ENCODE measurements around the gene MTMR3. TPM values are rescaled to one million over a fixed set of nuclear protein-coding genes. Genes with fewer than 3 reads are reported as not detected.

Gene MTMR3
- total and polyA plus RNA-seq, 9 donors, result 21.4 to 66.2 (median 47.8) TPM

DNA sequence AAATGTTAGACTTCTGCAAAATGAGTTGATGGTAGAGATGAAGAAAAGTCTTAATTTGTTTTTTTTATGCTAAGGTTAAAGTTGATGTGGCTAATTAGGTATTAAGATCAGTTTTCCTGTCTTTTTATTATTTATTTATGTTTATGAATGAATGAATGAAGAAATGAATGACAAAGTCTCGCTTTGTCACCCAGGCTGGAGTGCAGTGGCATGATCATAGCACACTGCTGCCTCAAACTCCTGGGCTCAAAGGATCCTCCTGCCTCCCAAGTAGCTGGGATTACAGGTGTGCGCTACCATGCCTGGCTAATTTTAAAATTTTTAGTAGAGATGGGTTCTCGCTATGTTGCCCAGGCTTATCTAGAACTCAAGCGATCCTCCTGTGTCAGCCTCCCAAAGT is 29.2 kb downstream of the MTMR3 start:
- Histone ChIP-seq H3K27me3 (no peaks in the 10 kb centered on the region), H3K27ac (no peak overlapping the region), H3K4me3 (no peak overlapping the region), H3K9me3 (no peaks in the 10 kb centered on the region), H3K36me3 (no peaks in the 10 kb centered on the region), H3K4me1 (ENCODE audit: insufficient read depth) (peaks cover 22% of the 10 kb centered on the region)
- no peak for DNase-seq
- TF ChIP-seq EP300 (IDR thresholded peaks at IDR 0.05), result no peak
- TF ChIP-seq, protein P1, sequence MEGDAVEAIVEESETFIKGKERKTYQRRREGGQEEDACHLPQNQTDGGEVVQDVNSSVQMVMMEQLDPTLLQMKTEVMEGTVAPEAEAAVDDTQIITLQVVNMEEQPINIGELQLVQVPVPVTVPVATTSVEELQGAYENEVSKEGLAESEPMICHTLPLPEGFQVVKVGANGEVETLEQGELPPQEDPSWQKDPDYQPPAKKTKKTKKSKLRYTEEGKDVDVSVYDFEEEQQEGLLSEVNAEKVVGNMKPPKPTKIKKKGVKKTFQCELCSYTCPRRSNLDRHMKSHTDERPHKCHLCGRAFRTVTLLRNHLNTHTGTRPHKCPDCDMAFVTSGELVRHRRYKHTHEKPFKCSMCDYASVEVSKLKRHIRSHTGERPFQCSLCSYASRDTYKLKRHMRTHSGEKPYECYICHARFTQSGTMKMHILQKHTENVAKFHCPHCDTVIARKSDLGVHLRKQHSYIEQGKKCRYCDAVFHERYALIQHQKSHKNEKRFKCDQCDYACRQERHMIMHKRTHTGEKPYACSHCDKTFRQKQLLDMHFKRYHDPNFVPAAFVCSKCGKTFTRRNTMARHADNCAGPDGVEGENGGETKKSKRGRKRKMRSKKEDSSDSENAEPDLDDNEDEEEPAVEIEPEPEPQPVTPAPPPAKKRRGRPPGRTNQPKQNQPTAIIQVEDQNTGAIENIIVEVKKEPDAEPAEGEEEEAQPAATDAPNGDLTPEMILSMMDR (IDR thresholded peaks at IDR 0.05), result no peak
- TF ChIP-seq POLR2A (IDR thresholded peaks at IDR 0.05), result no peak
- 92 to 95% (median 93%) methylated on average over 4 of the region's 4 CpGs for WGBS, 3 donors
- intact Hi-C loops (cut with DNase I), result no loop called here

DNA sequence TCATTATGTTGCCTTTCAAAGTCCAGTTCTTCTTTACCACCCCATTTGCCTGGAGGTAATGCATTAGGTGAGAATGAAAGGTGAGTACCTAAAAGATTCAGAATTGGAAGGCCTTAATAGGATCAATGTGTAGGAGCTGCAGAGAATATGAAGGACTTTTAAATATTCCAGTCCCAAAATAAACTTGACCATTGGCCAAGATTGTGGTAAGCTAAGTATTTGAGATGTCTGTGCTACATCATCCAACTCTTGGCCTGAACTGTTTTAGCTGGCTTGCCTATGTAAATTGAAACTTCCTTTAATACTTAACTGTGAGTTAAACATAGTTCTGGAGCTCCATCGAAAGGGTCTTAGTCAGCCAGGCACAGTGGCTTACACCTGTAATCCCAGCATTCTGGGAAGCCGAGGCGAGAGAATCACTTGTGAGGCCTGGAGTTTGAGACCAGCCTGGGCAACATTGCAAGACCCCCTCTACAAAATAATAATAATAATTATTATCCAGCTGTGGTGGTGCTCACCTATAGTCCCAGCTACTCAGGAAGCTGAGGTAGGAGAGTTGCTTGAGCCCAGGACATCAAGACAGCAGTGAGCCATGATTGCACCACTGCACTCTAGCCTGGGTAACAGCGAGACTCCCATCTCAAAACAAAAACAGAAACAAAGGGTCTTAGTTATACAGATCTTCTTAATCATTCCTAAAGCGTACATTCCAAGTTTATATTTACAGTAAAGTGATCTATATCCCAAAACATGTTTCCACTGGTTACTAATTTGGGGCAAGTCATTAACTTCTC is 29.8 kb downstream of the MTMR3 start:
- Histone ChIP-seq H3K4me1 (ENCODE audit: insufficient read depth) (peaks cover 20% of the 10 kb centered on the region), H3K27me3 (no peaks in the 10 kb centered on the region)
- no peak for DNase-seq

DNA sequence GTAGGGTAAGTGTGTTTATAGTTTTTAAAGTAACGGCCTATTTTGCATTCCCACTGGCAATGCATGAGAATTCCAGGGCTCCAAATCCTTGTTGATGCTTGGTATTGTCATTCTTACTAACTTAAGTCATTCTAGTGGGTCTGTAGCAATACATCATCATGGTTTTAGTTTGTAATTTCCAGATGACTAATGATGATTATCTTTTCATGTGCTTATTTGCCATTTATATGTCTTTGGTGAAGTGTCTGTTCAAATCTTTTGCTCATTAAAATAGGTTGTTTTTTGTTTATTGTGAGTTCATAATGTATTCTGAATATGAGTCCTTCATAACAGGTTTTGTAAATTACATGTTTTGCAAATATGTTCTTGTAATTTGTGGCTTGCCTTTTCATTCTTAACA is 31.2 kb downstream of the MTMR3 start:
- no peak overlapping the region for H3K27ac ChIP-seq
- TF ChIP-seq EP300 (IDR thresholded peaks at IDR 0.05) (no peak), POLR2A (IDR thresholded peaks at IDR 0.05) (no peak)
- TF ChIP-seq, protein P1 (IDR thresholded peaks at IDR 0.05), result no peak
- H3K9me3 ChIP-seq, result no peaks in the 10 kb centered on the region
- intact Hi-C loops (cut with DNase I), result no loop called here
- DNase-seq, result no peak
- WGBS, 3 donors, result 1 to 22% (median 3%) methylated on average over 1 of the region's 1 CpG
- H3K36me3 ChIP-seq, result no peaks in the 10 kb centered on the region
- peaks cover 17% of the 10 kb centered on the region for H3K4me1 ChIP-seq (ENCODE audit: insufficient read depth)
- no peaks in the 10 kb centered on the region for H3K27me3 ChIP-seq
- H3K4me3 ChIP-seq, result no peak overlapping the region

More for the DNA sequence above, 29.8 kb downstream of the MTMR3 start:
- WGBS, 3 donors, result 52 to 64% (median 58%) methylated on average over 5 of the region's 5 CpGs
- intact Hi-C loops (cut with DNase I), result no loop called here
- TF ChIP-seq POLR2A (IDR thresholded peaks at IDR 0.05) (no peak), EP300 (IDR thresholded peaks at IDR 0.05) (no peak)
- TF ChIP-seq, protein P1 (IDR thresholded peaks at IDR 0.05), result no peak
- Histone ChIP-seq H3K4me3 (no peak overlapping the region), H3K27ac (no peak overlapping the region), H3K9me3 (no peaks in the 10 kb centered on the region), H3K36me3 (no peaks in the 10 kb centered on the region)

DNA sequence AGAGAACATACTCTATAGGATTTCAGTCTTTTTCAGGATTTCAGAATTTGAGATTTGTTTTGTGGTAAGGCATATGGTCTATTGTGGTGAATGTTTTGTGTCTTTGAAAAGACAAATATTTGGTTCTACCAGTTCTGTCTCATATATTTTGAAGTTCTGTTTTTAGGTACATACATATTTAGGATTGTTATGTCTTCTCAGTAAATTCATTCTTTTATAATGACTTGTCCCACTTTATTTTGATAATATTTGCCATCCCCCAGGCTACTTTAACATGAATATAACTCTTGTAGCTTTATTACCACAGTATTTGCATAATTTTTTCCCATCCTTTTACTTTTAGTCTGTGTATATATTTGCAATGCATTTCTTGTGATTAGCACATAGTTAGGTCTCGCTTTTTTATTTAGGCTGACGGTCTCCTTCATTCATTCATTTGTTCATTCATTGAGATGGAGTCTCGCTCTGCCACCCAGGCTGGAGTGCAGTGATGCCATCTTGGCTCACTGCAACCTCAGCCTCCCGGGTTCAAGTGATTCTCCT is 32.1 kb downstream of the MTMR3 start:
- no peak for DNase-seq
- no peaks in the 10 kb centered on the region for H3K27me3 ChIP-seq
- H3K27ac ChIP-seq, result no peak overlapping the region
- no peak overlapping the region for H3K4me3 ChIP-seq
- 89 to 94% (median 89%) methylated on average over 4 of the region's 4 CpGs for WGBS, 3 donors
- intact Hi-C loops (cut with DNase I), result no loop called here
- no peaks in the 10 kb centered on the region for H3K36me3 ChIP-seq
- no peak for TF ChIP-seq POLR2A (IDR thresholded peaks at IDR 0.05)
- no peak for TF ChIP-seq EP300 (IDR thresholded peaks at IDR 0.05)
- peaks cover 20% of the 10 kb centered on the region for H3K4me1 ChIP-seq (ENCODE audit: insufficient read depth)
- no peaks in the 10 kb centered on the region for H3K9me3 ChIP-seq

DNA sequence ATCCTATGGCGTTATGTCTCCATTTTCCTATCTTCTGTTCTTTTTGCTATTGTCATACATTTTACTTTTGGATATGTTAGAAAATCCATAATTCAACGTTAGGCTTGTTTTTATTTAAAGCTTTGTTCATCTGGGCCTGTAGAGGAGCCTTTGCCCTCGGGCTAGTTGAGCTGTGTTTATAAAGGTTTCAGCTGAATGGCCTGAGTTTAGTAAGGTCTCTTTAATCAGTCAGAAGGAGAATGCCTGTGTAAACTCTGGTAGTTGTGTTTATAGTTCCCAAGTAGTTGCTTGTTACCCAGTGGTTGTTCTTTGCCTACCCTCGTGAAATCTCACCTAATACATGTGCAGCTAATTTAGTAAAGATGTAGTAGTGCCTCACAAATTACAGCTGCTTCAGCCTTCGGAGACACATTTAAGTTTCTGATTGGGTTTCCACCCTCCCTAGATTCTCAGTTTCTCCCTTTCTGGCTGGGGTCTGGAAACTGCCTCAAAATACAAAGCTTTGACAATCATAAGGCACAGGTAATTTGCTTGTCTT is 33.1 kb downstream of the MTMR3 start:
- peaks cover 20% of the 10 kb centered on the region for H3K4me1 ChIP-seq (ENCODE audit: insufficient read depth)

More for the DNA sequence above, 33.1 kb downstream of the MTMR3 start:
- TF ChIP-seq EP300 (IDR thresholded peaks at IDR 0.05) (no peak), POLR2A (IDR thresholded peaks at IDR 0.05) (no peak)
- TF ChIP-seq, protein P1 (IDR thresholded peaks at IDR 0.05), result no peak
- H3K36me3 ChIP-seq, result no peaks in the 10 kb centered on the region
- no peak overlapping the region for H3K27ac ChIP-seq
- no peak overlapping the region for H3K4me3 ChIP-seq
- no peaks in the 10 kb centered on the region for H3K9me3 ChIP-seq
- H3K27me3 ChIP-seq, result no peaks in the 10 kb centered on the region
- 65 to 85% (median 74%) methylated on average over 5 of the region's 5 CpGs for WGBS, 3 donors
- DNase-seq, result no peak
- intact Hi-C loops (cut with DNase I), result no loop called here
